IPS-11a (cell line): Measurements from ENCODE around the gene EXOSC2.
"Not testable (repeated sequence)": the region's sequence is repeated elsewhere in the genome, so short reads cannot be mapped to it uniquely, and the experiment has no call there.

Experiments used
- H3K4me3 ChIP-seq: one replicate; pipeline ENCODE4 v1.5.1; 2013; ENCODE audit warnings: low read depth, low read length, control low read depth

The EXOSC2 gene

DNA sequence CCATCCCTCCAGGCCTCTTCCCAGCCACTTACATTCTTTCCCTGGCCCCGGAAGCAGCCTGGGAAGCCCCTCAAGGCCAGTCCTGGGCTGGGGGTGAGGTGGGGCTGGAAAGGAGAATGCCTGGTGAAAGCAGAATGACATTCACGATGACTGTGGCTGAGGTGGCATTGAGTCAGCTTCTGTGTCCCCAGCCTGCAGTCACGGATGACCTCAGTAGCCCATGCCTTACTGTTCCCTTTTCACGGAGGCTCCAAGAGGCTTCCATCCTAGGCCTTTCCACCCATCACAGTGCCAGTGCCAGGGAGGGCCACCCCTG, 26.5 kb upstream of the EXOSC2 start:
- no peak overlapping the region for H3K4me3 ChIP-seq

DNA sequence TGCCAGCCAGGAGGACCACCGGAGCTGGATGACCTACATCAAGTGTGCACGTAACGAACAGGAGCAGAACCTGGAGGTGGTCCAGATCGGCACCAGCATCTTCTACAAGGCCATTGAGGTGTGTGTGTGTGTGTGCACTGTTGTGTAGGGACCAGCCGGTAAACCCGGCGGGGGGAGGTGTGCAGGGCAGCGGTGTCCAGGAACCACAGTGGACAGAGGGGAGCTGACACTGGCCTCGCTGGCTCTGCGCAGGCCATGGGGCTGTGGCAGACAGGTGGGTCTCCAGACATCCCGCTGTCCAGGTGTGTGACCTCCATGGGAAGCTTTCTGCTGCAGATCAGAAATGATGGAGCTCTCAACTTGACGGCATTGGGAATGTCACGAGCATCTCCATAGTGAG, 25.4 kb upstream of the EXOSC2 start:
- H3K4me3 ChIP-seq, result no peak overlapping the region

DNA sequence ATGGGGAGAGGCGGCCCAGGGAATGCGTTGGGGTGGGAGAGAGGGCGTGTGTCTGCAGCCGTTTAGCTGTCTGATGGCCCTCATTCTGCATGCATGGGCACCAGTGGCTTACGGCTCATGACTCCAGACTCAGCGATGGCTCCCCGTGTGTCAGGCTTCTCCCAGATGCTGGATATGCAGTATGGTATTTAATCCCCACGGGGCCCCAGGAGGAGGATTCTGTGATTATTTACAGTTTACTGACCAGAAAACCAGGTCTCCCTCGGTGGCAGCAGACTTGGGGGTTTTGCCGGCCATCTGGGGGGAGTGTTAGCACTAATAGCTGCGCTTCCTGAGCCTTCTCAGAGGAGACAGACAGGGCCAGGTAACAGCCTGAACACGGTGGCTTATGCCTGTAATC, 24.9 kb upstream of the EXOSC2 start:
- no peak overlapping the region for H3K4me3 ChIP-seq

DNA sequence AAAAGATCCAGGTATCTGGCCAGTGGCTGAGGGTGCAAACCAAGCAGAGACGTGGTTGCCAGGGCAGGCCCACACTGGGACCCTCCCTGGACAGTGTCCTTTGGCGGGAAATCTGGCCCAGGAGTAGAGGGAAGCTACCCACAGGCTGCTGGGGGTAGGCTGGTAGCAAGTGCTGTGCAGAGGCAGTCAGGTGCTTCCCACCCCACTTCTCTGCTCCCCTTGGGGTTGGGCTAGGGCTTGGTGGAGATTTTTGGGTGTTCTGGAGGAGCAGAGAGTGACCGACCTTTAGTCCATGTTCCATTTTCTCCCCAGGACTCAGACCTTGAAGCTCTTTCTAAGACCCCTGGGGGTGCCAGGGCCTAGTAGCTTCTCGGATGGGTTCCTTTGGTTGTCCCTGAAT, 23.6 kb upstream of the EXOSC2 start:
- no peak overlapping the region for H3K4me3 ChIP-seq

DNA sequence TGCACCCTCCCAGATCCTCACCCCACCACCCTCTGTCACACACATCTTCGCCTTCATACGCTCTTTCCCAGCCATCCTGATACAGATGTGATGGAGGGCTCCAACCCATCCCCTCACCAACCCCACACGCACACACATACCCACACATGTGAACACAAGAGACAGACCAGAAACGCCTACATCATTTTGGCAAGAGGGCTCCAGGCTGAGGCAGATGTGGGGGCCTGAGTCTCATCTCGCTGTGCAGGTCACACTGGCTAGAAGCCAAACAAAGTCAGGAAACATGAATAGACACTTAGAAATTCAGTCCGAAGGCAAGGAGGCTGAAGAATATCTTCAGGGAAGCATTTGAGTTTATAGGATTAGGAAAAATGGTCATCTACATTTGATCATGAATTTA, 22.9 kb upstream of the EXOSC2 start:
- no peak overlapping the region for H3K4me3 ChIP-seq

DNA sequence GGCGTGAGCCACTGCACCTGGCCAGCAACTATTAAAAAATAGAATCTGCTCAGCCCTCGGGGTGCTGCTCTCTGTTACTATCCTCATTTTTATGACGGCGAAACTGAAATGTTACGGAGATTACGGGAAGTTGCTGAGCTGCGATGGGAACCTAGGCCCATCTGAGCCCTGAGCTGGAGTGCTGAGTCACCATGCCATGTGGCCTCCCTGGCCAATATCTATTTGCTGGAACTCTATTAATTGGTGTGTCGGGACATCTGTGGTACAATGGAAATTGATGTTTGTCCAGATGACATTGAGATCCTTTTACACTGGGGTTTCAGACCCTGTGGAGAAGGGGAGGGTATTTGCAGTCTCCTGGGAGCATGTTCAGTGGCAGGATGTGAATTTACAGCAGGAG, 21.1 kb upstream of the EXOSC2 start:
- H3K4me3 ChIP-seq, result no peak overlapping the region

DNA sequence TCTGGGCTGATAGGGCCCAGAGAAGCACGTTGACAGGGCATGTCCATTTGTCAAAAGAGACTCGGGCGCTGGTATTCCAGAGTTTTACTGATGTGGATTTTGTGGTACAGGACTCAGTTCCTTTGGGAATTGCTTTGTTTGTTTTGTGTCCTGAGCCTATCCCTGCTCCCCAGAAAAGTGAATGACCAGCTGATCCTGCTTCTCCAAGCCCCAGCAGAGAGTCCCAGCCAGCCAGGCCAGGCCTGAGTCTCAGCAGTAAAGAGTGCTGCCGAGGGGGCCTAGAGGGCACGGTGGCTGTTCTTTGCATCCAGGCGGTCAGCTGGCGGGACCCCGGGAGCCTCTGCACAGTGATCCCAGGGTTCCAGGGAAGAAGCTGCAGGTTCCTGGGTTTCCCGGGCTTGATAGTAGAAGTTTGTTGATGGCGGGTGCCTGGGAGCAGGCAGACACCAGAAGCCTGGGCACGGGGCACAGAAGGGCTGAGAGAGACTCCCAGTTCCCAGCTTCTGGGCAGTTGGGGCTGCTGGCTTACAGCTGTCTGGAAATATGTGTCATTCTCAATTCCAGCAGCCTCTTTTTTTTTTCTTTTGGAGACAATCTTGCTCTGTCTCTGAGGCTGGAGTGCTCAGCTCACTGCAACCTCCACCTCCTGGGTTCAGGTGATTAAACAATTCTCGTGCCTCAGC, 20.5 kb upstream of the EXOSC2 start:
- no peak overlapping the region for H3K4me3 ChIP-seq

DNA sequence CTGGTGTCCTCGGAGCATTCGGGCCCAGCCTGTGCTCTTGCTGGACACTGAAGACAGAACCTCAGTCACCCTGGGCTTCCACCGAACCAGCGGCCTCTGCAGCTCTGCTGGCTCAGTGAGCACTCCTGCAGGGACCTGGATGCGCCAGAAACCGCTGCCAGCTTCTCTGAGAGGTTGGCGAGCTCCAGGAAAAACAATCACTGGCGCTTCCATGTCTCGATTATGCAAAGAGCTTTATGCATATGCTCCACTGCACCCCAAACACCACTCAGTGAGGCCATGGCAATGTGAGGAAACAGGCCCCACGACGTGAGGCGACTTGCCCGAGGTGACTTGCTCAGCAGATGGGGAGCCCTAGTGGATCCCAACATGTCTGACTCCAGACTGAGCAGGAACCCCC, 18.2 kb upstream of the EXOSC2 start:
- H3K4me3 ChIP-seq, result no peak overlapping the region

DNA sequence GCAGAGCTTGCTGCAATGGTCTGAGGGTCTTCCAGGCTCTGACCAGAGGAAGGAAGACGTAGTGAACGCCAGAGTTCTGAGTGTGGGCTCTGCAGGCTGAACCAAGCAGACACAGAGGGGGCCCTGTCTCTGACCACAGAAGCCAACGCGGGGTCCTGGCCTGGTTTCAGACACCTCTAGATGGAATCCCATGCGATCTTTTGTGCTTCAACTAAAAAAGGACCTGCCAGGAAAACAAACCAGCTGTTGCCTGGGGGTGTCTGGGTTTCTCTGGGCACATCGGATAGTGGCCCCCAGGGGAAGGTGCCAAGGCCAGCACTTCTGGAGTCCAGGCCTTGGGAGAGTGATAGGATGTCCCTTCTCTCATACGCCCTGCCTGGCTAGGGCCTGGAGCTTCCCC, 16.3 kb upstream of the EXOSC2 start:
- no peak overlapping the region for H3K4me3 ChIP-seq

DNA sequence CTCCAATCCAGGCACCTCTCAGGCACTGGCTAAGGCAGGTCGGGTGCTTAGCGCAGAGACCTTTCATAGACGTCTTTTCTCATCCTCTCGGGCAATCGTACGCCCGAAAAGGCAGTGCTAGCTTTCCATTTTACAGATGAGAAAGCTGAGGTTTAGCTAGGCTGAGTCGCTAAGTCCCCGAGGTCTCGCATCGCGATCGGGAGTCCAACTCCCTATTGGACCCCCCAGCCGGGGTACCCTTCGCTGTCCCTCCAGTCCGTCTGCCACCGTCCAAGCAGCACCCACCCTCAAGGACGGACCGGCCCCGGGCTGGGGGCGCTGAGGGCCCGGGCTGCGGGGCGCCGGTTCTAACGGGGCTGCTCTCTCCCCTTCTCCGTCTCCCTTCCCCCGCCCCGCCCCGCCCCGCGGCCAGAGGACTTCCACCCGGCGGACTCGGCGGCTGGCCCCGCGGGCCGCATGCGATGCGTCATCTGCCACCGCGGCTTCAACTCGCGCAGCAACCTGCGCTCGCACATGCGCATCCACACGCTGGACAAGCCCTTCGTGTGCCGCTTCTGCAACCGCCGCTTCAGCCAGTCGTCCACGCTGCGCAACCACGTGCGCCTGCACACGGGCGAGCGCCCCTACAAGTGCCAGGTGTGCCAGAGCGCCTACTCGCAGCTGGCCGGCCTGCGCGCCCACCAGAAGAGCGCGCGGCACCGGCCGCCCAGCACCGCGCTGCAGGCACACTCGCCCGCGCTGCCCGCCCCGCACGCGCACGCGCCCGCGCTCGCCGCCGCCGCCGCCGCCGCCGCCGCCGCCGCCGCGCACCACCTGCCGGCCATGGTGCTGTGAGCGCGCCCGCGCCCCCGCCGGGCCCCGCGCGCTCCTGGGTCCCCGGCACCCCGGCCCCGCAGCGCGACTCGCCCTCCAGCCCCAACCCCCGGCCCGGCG, 12.5 kb upstream of the EXOSC2 start:
- peak overlapping the region; percentile 50 for H3K4me3 ChIP-seq

DNA sequence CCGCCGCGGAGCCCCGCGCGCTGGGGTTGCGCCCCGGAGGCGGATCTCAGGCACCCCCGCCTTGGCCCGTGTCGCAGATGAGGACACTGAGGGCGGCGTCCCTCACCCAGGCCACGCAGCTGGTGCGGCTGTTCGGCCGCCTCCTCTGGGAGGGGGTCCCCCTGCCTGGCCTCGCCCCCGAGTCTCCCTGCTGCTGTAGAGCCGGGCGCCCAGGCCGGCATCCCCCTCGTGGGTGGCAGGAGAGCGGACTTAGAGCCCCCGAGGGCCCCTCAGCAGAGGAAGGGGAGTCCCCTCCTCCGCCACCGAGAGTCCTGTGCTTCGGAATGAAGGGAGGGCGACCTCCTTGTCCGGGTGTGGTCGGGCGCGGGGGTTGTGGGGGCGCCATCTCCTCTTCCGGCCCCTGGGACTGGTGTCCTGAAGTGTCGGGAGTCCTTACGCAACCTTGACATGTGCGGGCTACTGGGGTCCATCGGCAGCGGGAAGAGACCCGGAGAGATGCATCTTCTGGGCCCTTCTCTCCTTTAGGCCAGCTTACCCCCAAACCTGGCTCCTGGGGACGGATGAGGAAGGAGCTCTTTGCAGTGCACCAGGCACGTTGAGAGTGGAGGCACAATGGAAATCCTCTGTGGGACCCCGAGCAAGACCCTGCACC, 11.7 kb upstream of the EXOSC2 start:
- H3K4me3 ChIP-seq, result peak overlapping the region; percentile 45

DNA sequence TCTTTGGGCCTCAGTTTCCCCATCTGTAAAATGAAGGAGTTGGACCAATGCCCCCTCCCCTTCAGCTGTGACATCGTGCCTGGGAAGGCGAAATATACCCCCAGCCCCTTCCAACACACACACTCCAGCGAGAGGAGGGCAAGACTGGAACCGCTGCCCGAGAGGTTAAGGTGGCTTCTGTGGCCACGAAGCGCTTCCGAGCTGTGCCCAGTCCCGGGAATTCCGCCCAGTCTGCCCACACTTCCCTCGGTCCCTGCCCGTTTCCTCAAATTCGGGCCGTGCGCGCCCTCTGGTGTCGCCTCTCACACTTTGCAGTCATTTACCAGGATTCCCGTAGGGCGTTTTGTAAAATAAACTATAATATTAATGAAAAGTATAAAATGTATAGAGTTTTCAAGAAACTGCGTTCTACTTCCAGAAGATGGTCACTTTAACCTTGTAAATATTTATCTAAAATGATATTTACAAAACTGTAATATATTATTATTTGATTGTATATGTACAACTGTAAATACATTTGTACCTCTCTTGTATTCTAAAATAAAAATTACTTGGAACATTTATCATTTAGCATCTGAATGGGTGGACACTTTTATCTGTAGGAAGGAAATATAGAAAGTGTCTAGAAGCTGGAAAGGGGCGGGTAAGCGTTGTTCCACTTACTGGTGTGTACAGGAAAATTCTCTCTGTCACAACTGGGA, 11.0 kb upstream of the EXOSC2 start:
- no peak overlapping the region for H3K4me3 ChIP-seq

DNA sequence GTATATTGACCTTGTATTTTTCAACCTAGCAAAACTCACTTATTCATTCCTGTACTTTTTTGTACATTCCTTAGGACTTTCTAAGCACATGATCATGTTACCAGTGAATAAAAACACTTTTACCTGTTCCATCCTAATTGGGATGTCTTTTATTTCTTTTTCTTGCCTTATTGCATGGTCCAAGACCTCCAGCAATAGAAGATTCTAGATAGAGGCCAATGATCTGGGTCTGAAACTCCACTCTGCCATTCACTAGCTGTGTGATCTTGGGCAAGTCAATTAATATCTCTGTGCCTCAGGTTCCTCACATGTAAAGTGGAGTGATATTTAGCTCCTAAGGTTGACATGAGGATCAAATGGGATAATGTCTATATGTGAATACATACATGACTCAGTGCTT, 8.5 kb upstream of the EXOSC2 start:
- H3K4me3 ChIP-seq, result no peak overlapping the region

DNA sequence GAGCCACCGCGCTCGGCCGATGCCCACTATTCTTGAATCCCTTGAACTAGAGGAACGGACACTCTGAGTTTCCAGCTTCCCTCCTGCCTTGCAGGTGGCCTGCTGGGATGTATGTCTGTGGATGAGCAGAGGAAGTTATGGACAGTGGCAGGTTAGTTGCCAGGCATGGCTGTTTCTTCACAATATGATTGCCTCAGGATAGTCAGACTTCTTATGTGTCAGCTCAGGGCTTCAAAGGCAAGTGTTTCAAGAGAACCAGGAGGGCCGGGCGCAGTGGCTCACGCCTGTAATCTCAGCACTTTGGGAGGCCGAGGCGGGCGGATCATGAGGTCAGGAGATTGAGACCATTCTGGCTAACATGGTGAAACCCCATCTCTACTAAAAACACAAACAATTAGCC, 7.6 kb upstream of the EXOSC2 start:
- not testable (repeated sequence) for H3K4me3 ChIP-seq

DNA sequence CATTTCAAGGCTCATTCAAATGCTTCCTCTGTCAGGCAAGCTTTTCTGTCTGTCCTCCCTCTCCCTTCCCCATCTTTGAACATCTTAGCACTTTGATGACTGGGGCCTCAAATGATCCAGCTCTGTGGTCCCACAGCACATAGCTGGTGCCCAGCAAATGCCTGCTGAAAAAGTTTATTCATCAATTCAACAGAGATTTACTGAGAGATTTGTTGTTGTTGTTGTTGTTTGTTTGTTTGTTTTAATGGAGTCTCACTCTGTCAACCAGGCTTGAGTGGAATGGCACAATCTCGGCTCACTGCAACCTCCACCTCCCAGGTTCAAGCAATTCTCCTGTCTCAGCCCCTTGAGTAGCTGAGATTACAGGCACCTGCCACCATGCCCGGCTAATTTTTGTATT, 6.0 kb upstream of the EXOSC2 start:
- no peak overlapping the region for H3K4me3 ChIP-seq

DNA sequence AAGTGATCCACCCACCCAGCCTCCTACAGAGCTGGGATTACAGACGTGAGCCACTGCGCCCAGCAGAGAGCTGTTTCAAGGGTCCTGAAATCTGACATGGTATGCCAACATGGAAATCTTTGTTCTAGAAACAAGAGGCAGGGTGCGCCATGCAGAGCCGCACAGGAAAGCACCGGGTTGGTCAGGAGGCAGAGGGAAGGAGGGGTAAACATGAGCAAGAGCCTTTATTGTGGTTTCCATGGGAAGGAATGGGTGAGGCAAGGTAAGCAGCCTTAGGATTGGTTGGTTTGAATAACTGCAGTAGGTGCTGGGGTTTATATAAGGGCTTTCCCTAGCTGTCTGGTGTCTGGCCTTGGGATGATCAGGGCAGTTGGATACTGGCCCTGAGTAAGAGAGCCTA, 5.5 kb upstream of the EXOSC2 start:
- H3K4me3 ChIP-seq, result no peak overlapping the region

DNA sequence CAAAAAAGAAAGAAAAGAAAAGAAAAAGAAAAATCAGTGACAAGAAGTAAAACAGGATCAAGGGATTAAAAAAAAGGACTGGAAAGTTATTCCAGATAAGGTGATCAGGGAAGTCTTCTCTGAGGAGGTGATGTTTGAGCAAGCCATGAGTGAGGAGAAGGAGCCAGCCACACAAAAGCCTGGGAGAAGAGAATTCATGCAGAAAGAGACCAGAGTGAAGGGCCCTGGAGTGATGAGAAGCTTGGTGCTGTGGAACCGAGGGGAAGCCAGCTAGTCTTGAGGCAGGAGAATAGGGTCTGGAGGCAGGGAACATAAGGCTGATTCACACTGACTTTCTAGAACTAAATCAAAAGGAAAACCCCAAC, 4.0 kb upstream of the EXOSC2 start:
- no peak overlapping the region for H3K4me3 ChIP-seq

DNA sequence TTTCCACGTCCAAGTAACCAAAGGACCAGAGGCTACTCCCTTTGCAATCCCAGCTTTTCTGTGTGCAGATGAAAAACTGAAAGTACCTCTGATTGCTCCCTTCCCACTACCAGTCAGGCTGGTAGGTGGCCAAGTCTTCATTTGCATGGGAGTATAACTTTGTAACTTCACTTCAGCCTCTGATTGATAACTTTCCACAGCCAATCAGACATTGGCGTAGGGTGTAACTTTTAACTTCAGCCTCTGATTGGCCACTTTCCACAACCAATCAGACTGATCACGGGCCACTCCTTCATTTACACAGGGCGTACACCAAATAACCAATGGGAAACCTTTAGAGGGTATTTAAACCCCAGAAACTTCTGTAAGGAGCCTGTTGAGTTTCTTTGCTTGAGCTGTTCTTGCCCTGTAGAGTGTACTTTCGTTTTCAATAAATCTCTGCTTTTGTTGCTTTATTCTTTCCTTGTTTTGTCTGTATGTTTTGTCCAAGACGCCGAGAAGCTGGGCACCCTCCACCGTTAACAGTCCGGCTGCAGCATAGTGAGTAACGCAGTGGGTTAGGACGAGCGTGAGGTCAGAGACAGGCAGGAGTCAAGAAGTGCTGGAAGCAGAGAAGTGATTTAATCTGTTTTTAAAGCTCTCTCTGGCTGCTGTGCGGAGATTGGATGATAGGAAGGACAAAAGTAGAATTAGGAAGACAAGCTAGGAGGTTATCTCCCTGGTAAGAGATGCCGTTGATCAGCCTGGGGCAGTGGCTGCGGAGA, 3.5 kb upstream of the EXOSC2 start:
- H3K4me3 ChIP-seq, result no peak overlapping the region

DNA sequence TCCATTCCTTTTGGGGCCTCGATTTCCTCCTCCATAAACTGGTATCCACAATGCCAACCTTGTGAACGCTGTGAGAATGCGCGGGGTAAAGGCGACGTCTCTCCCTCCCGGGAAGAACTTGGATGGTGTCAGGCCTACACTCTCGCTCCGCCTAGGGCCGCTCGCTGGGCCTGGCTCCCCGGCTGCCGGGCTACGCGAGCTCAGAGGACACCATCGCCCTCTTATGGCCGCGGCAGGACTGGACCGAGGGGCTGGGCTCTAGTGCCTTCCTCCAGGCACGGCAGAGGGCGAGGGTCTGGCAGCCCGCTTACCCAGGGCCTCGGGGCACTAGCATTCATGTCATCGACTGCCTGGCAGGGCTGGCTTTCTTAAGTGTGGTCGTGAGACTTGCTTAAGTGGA, 1.3 kb upstream of the EXOSC2 start:
- H3K4me3 ChIP-seq, result no peak overlapping the region

DNA sequence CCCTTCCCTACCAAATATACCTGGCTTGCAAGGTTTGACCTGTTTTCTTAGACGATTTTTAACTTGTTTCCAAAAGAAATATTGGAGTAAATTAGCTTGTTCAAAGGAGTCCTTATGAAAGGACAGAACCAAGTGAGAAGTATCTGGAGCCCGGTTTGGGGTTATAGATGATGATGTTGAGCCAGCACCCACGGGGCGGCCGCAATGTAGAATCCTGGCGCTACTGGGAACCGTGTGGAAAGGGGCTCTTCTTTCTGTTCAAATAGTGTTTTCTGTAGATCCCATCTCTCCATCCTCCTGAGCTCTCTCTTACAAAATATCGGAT, 517 bp upstream of the EXOSC2 start:
- H3K4me3 ChIP-seq, result peak overlapping the region; percentile 98

DNA sequence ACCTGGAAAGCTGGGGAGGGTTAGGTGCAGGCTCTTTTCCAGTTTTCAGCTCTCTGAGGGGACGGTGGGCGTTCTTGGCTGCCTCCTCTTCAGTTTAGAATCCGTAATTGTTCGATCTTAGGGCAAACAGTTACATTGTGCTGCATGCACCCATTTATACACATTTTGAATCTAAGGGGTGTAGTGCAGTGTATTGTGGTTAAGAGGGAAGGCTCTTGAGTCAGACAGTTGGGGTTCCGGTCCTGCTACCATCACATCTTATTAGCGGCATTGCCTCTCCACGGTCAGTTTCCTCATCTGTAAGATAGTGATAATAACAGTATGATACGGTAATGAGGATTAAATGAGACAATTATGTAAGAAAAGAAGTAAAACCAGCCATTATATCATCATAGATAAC, 625 bp downstream of the EXOSC2 start:
- H3K4me3 ChIP-seq, result peak overlapping the region; percentile 98
